ENCODE results near the gene EYS.

The EYS gene

DNA sequence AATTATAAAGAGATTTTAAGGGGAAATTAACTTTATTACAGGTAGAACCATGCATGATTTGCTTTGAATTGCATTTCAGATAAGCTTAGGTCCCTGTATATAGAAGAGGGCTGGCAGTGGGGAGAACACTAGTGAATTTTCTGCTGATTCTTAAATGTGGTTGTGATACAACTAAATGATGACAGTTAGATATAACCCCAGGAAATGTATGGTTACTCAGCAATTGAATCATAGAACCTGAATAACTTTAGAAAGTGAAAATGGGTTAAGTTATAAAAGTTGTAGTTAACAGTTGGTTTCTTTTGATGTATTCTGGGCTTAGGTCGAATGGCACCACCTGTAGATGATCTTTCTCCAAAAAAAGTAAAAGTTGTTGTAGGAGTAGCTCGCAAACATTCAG is 2001.3 kb downstream of the EYS start:
- no peak overlapping the region for H3K14ac ChIP-seq (ENCODE audit: low read length in 2 of 2)
- H3K4me3 ChIP-seq (ENCODE audit: insufficient read depth in 1 of 2, low read depth in 1 of 2, low read length in 2 of 2) = no peak overlapping the region
- peaks cover 1% of the 10 kb centered on the region for H3K4me1 ChIP-seq (ENCODE audit: control insufficient read depth, insufficient read depth, low read depth, low read length)
- H4K8ac ChIP-seq (ENCODE audit: low read length) = no peak overlapping the region
- no peak overlapping the region for H3K4me2 ChIP-seq (ENCODE audit: low read length, poor library complexity, severe bottlenecking)
- no peak for DNase-seq
- H2BK120ac ChIP-seq (ENCODE audit: low read depth, low read length) = no peak overlapping the region
- WGBS = 67% methylated on average over 1 of the region's 2 CpGs
- no peak overlapping the region for H3K27ac ChIP-seq (ENCODE audit: low read length, poor library complexity, severe bottlenecking)
- no peak overlapping the region for H2BK15ac ChIP-seq (ENCODE audit: low read depth, poor library complexity, severe bottlenecking)
- no peaks in the 10 kb centered on the region for H3K9me3 ChIP-seq (ENCODE audit: control insufficient read depth, low read length)
- H2AK5ac ChIP-seq (ENCODE audit: low read length, severe bottlenecking) = no peak overlapping the region
- H2BK12ac ChIP-seq (ENCODE audit: low read length in 2 of 2) = no peak overlapping the region
- no peak overlapping the region for H3K9ac ChIP-seq (ENCODE audit: low read length)
- no peak overlapping the region for H2BK5ac ChIP-seq (ENCODE audit: low read depth, low read length, poor library complexity, severe bottlenecking)
- no peak overlapping the region for H3K4ac ChIP-seq (ENCODE audit: low read depth in 1 of 2, low read length in 2 of 2)
- no peak overlapping the region for H3K18ac ChIP-seq (ENCODE audit: low read depth in 1 of 2, low read length in 2 of 2)
- peaks cover 9 to 94% of the 10 kb centered on the region in 2 experiments for H3K36me3 ChIP-seq (ENCODE audit: control insufficient read depth in 1 of 2, insufficient read depth in 2 of 2, low read depth in 1 of 2, low read length in 2 of 2)
- H3K79me1 ChIP-seq (replicated peaks; ENCODE audit: low read length, poor library complexity, severe bottlenecking) = peaks cover 10% of the 10 kb centered on the region
- H2AFZ ChIP-seq (ENCODE audit: low read depth, low read length) = no peak overlapping the region
- no peak overlapping the region for H3K23ac ChIP-seq (ENCODE audit: low read length in 2 of 2)
- no peak overlapping the region for H4K91ac ChIP-seq (ENCODE audit: low read length)
- H3K27me3 ChIP-seq (ENCODE audit: control insufficient read depth in 1 of 2, insufficient read depth in 1 of 2, low read length in 2 of 2) = no peaks in the 10 kb centered on the region

DNA sequence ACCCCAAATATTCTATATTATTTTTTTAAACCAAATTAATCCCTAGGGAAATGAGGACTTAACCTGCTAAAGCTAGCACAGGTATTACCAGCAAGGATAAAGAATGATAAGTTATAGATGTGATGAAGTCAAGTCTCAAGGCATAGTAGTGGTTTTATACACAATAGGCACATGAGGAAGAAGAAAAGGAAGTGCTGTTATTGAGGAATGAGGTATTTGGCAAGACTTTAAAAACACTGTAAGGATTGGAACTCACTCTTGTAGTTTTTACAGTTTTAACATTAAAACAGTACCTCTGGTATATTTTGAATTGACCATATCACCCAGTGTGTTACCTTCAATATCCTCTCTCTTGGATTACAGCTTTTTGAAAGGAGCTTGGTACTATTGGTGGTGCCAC is 2016.8 kb downstream of the EYS start:
- Histone ChIP-seq H3K14ac (ENCODE audit: low read length in 2 of 2) (no peak overlapping the region), H3K4me3 (ENCODE audit: insufficient read depth in 1 of 2, low read depth in 1 of 2, low read length in 2 of 2) (no peak overlapping the region), H2BK12ac (ENCODE audit: low read length in 2 of 2) (no peak overlapping the region), H4K91ac (ENCODE audit: low read length) (no peak overlapping the region), H3K23ac (ENCODE audit: low read length in 2 of 2) (no peak overlapping the region), H3K4ac (ENCODE audit: low read depth in 1 of 2, low read length in 2 of 2) (no peak overlapping the region), H3K27me3 (ENCODE audit: control insufficient read depth in 1 of 2, insufficient read depth in 1 of 2, low read length in 2 of 2) (no peaks in the 10 kb centered on the region), H2AFZ (ENCODE audit: low read depth, low read length) (no peak overlapping the region), H3K36me3 (ENCODE audit: control insufficient read depth in 1 of 2, insufficient read depth in 2 of 2, low read depth in 1 of 2, low read length in 2 of 2) (peaks cover 0 to 22% of the 10 kb centered on the region in 2 experiments), H2AK5ac (ENCODE audit: low read length, severe bottlenecking) (no peak overlapping the region), H3K9me3 (ENCODE audit: control insufficient read depth, low read length) (no peaks in the 10 kb centered on the region), H2BK5ac (ENCODE audit: low read depth, low read length, poor library complexity, severe bottlenecking) (no peak overlapping the region), H3K18ac (ENCODE audit: low read depth in 1 of 2, low read length in 2 of 2) (no peak overlapping the region), H2BK15ac (ENCODE audit: low read depth, poor library complexity, severe bottlenecking) (no peak overlapping the region), H3K4me1 (ENCODE audit: control insufficient read depth, insufficient read depth, low read depth, low read length) (no peaks in the 10 kb centered on the region), H3K79me1 (replicated peaks; ENCODE audit: low read length, poor library complexity, severe bottlenecking) (peaks cover 5% of the 10 kb centered on the region), H3K27ac (ENCODE audit: low read length, poor library complexity, severe bottlenecking) (no peak overlapping the region), H3K4me2 (ENCODE audit: low read length, poor library complexity, severe bottlenecking) (no peak overlapping the region), H4K8ac (ENCODE audit: low read length) (no peak overlapping the region), H3K9ac (ENCODE audit: low read length) (no peak overlapping the region), H2BK120ac (ENCODE audit: low read depth, low read length) (no peak overlapping the region)
- DNase-seq = no peak

GRCh38 chr6:63689421-63689820 is 2017.6 kb downstream of the EYS start:
- Histone ChIP-seq H2BK15ac (ENCODE audit: low read depth, poor library complexity, severe bottlenecking) (no peak overlapping the region), H2BK12ac (ENCODE audit: low read length in 2 of 2) (no peak overlapping the region), H3K9me3 (ENCODE audit: control insufficient read depth, low read length) (no peaks in the 10 kb centered on the region), H2AK5ac (ENCODE audit: low read length, severe bottlenecking) (no peak overlapping the region), H3K79me1 (replicated peaks; ENCODE audit: low read length, poor library complexity, severe bottlenecking) (peaks cover 4% of the 10 kb centered on the region), H2AFZ (ENCODE audit: low read depth, low read length) (no peak overlapping the region), H3K14ac (ENCODE audit: low read length in 2 of 2) (no peak overlapping the region), H2BK120ac (ENCODE audit: low read depth, low read length) (no peak overlapping the region), H3K36me3 (ENCODE audit: control insufficient read depth in 1 of 2, insufficient read depth in 2 of 2, low read depth in 1 of 2, low read length in 2 of 2) (peaks cover 0 to 25% of the 10 kb centered on the region in 2 experiments), H3K4me2 (ENCODE audit: low read length, poor library complexity, severe bottlenecking) (no peak overlapping the region), H3K9ac (ENCODE audit: low read length) (no peak overlapping the region), H3K27me3 (ENCODE audit: control insufficient read depth in 1 of 2, insufficient read depth in 1 of 2, low read length in 2 of 2) (no peaks in the 10 kb centered on the region), H4K91ac (ENCODE audit: low read length) (no peak overlapping the region), H3K27ac (ENCODE audit: low read length, poor library complexity, severe bottlenecking) (no peak overlapping the region), H3K4me3 (ENCODE audit: insufficient read depth in 1 of 2, low read depth in 1 of 2, low read length in 2 of 2) (no peak overlapping the region), H2BK5ac (ENCODE audit: low read depth, low read length, poor library complexity, severe bottlenecking) (no peak overlapping the region), H3K18ac (ENCODE audit: low read depth in 1 of 2, low read length in 2 of 2) (no peak overlapping the region), H3K4ac (ENCODE audit: low read depth in 1 of 2, low read length in 2 of 2) (no peak overlapping the region), H3K23ac (ENCODE audit: low read length in 2 of 2) (no peak overlapping the region), H4K8ac (ENCODE audit: low read length) (no peak overlapping the region), H3K4me1 (ENCODE audit: control insufficient read depth, insufficient read depth, low read depth, low read length) (no peaks in the 10 kb centered on the region)
- no CpG with 5 or more reads among the region's 2 CpGs for WGBS
- peak; percentile 2 for DNase-seq

DNA sequence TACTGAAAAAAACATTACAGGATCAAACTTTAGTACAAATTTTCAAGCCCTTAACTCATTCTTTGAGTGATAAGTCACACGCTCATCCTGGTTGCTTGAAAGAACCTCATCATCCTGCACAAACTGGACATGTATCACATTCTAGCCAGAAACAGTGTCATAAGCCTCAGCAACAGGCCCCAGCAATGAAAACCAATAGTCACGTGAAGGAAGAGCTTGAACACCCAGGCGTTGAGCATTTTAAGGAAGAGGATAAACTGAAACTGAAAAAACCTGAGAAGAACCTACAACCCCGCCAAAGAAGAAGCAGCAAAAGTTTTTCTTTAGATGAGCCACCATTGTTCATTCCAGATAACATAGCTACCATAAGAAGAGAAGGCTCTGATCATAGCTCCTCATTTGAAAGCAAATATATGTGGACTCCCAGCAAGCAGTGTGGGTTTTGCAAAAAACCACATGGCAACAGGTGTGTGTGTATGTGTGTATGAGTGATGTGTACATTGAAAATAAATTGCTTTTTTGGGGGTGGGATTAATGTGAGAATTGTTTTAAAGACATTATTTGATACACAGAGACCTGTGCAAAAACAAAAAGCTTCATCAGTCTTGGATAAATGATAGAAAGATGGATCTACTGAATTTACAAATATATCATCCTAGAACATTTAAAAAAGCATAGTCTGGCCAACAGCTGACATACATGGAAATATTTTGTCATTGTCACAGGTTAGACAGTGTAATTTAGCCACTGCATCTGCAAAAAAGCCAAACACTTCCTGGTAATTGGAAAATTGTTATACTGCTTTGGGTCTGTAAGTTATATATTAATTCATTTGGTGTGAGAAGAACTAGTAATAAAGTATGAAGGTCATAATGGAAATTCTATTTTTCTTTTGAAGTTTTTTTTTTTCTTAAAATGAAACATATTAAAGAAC is 2021.3 kb downstream of the EYS start:
- no peak overlapping the region for H2BK120ac ChIP-seq (ENCODE audit: low read depth, low read length)
- H2BK15ac ChIP-seq (ENCODE audit: low read depth, poor library complexity, severe bottlenecking) = no peak overlapping the region
- no peak overlapping the region for H3K23ac ChIP-seq (ENCODE audit: low read length in 2 of 2)
- peaks cover 8% of the 10 kb centered on the region for H3K79me1 ChIP-seq (replicated peaks; ENCODE audit: low read length, poor library complexity, severe bottlenecking)
- no peak overlapping the region for H3K4ac ChIP-seq (ENCODE audit: low read depth in 1 of 2, low read length in 2 of 2)
- H4K91ac ChIP-seq (ENCODE audit: low read length) = no peak overlapping the region
- no peak overlapping the region for H3K18ac ChIP-seq (ENCODE audit: low read depth in 1 of 2, low read length in 2 of 2)
- WGBS = 93% methylated on average over 4 of the region's 4 CpGs
- H4K8ac ChIP-seq (ENCODE audit: low read length) = no peak overlapping the region
- H2AFZ ChIP-seq (ENCODE audit: low read depth, low read length) = no peak overlapping the region
- no peak overlapping the region for H2BK5ac ChIP-seq (ENCODE audit: low read depth, low read length, poor library complexity, severe bottlenecking)
- H3K4me3 ChIP-seq (ENCODE audit: insufficient read depth in 1 of 2, low read depth in 1 of 2, low read length in 2 of 2) = no peak overlapping the region
- no peak for DNase-seq
- H3K9me3 ChIP-seq (ENCODE audit: control insufficient read depth, low read length) = no peaks in the 10 kb centered on the region
- H2BK12ac ChIP-seq (ENCODE audit: low read length in 2 of 2) = no peak overlapping the region
- H2AK5ac ChIP-seq (ENCODE audit: low read length, severe bottlenecking) = no peak overlapping the region
- H3K4me1 ChIP-seq (ENCODE audit: control insufficient read depth, insufficient read depth, low read depth, low read length) = no peaks in the 10 kb centered on the region
- H3K27ac ChIP-seq (ENCODE audit: low read length, poor library complexity, severe bottlenecking) = no peak overlapping the region
- H3K9ac ChIP-seq (ENCODE audit: low read length) = no peak overlapping the region
- H3K36me3 ChIP-seq (ENCODE audit: control insufficient read depth in 1 of 2, insufficient read depth in 2 of 2, low read depth in 1 of 2, low read length in 2 of 2) = peaks cover 0 to 30% of the 10 kb centered on the region in 2 experiments
- no peaks in the 10 kb centered on the region for H3K27me3 ChIP-seq (ENCODE audit: control insufficient read depth in 1 of 2, insufficient read depth in 1 of 2, low read length in 2 of 2)
- no peak overlapping the region for H3K4me2 ChIP-seq (ENCODE audit: low read length, poor library complexity, severe bottlenecking)
- no peak overlapping the region for H3K14ac ChIP-seq (ENCODE audit: low read length in 2 of 2)

Measured in mesenchymal stem cell (in vitro differentiated cells and primary cell).